Esophagus squamous epithelium (tissue), 4 donors: Measurements from ENCODE around the gene SLC2A8.

Source experiments
- POLR2A ChIP-seq, 4 donors: fragments of 450-650 bp; IDR thresholded peaks; one replicate each; pipeline ENCODE4 v1.6.1; 2017; ENCODE audit warnings: antibody characterized with exemption in 4 of 4, mild to moderate bottlenecking in 4 of 4, moderate library complexity in 3 of 4
- TF ChIP-seq, protein P1 (sequence below), 6 experiments: fragments of 450-650 bp in 4 of 6; fragments of 200-600 bp in 2 of 6; sonication (generic) in 2 of 6; IDR thresholded peaks; one replicate each; pipeline ENCODE4 v1.5.1; 2016 to 2019; ENCODE audit warnings: antibody characterized with exemption in 6 of 6, mild to moderate bottlenecking in 4 of 6, moderate library complexity in 4 of 6

DNA sequence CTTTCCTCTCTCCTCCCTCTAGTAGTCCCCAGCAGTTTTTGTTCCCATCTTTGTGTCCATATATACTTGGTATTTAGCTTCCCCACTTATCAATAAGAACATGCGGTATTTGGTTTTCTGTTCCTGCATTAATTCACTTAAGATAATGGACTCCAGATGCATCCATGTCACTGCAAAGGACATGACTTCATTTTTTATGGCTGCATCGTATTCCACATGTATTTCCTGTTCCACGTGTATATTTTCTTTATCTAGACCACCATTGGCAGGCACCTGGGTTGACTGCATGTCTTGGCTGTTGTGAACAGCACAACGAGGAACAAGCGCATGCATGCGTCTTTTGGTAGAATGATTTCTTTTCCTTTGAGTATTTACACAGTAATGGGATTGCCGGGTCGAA is 33.4 kb downstream of the SLC2A8 start:
- TF ChIP-seq, protein P1, sequence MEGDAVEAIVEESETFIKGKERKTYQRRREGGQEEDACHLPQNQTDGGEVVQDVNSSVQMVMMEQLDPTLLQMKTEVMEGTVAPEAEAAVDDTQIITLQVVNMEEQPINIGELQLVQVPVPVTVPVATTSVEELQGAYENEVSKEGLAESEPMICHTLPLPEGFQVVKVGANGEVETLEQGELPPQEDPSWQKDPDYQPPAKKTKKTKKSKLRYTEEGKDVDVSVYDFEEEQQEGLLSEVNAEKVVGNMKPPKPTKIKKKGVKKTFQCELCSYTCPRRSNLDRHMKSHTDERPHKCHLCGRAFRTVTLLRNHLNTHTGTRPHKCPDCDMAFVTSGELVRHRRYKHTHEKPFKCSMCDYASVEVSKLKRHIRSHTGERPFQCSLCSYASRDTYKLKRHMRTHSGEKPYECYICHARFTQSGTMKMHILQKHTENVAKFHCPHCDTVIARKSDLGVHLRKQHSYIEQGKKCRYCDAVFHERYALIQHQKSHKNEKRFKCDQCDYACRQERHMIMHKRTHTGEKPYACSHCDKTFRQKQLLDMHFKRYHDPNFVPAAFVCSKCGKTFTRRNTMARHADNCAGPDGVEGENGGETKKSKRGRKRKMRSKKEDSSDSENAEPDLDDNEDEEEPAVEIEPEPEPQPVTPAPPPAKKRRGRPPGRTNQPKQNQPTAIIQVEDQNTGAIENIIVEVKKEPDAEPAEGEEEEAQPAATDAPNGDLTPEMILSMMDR (IDR thresholded peaks at IDR 0.05) = no peak
- TF ChIP-seq POLR2A (IDR thresholded peaks at IDR 0.05) = no peak
